Spinal cord (tissue), 10 donors: Measurements from ENCODE around the gene RAB3A. TPM values are rescaled to one million over a fixed set of nuclear protein-coding genes. Genes with fewer than 3 reads are reported as not detected.

ENCODE experiments used
- DNase-seq, 6 donors: peaks; one replicate each; pipeline versions ENCODE4 v3.0.0 to v3.0.0-alpha.2; 2013 to 2015; ENCODE audit warnings: low spot score in 6 of 6, low read depth in 4 of 6
- H3K27ac ChIP-seq: one replicate; pipeline ENCODE4 v1.5.1; 2013; ENCODE audit warnings: low read depth, low read length, control low read depth
- H3K27me3 ChIP-seq: one replicate; pipeline ENCODE4 v1.6.1; 2013; ENCODE audit warnings: low read length; ENCODE audit not compliant: control insufficient read depth, insufficient read depth
- H3K36me3 ChIP-seq: one replicate; pipeline ENCODE4 v1.6.1; 2013; ENCODE audit warnings: low read length; ENCODE audit not compliant: control insufficient read depth, insufficient read depth
- H3K4me1 ChIP-seq: one replicate; pipeline ENCODE4 v1.6.1; 2013; ENCODE audit warnings: low read length; ENCODE audit not compliant: control insufficient read depth, insufficient read depth
- H3K4me3 ChIP-seq: one replicate; pipeline ENCODE4 v1.5.1; 2013; ENCODE audit warnings: low read depth, low read length, control low read depth
- H3K9me3 ChIP-seq: one replicate; pipeline ENCODE4 v1.6.1; 2013; ENCODE audit warnings: low read length; ENCODE audit not compliant: control insufficient read depth, insufficient read depth
- WGBS: methylation state at CpG from one replicate; pipeline ENCODE4 v1.1.5; 2013; ENCODE audit warnings: missing lambda C conversion rate; ENCODE audit not compliant: insufficient coverage; 5-methylcytosine and 5-hydroxymethylcytosine counted together
- polyA plus RNA-seq, 2 donors: library from polyadenylated mRNA; unstranded; fragments of 120-200 nt; gene quantifications; one replicate each; pipeline ENCODE4 v1.2.1, GENCODE V29; 2013; ENCODE audit not compliant: insufficient read length in 2 of 2
- total RNA-seq, 2 donors: library from RNA; depleted of rRNA in 1 of 2; stranded (reverse); fragments of 120-200 nt in 1 of 2; fragments of >200 nt in 1 of 2; gene quantifications; one replicate each; pipeline versions ENCODE4 v1.2.3 to v1.2.4, GENCODE V29; 2013 to 2014
- donor health status: healthy.

The RAB3A gene
- total and polyA plus RNA-seq, 4 donors, result 26.7 to 342 (median 211) TPM

DNA sequence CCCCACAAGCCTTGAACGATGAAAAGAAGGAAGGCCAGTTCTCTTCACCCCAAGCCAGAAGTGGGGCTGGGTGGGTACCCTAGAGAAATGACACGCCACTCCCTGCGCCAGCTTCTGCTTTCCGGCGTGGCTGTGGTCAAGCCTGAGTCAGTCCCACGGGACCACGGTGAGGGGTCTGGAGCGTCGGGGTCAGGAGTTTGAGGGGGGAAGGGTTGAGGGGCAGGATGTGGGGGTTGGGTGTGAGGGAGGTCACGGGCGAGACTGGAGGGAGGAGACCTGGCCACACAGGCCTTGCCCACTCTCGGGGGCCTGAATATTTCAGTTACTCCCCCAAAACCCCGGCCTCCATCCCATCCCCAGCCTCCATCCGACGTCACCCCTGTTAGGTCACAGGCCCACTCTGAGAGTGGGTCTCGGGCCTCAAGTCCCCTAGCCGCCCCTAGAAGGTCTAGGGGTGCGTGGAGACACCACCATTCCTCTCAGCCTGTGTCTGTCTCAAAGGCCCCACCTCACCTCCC lies 30.7 kb downstream of the RAB3A start:
- no peak for DNase-seq
- peak overlapping the region; percentile 51 for H3K4me3 ChIP-seq
- peak overlapping the region; percentile 33 for H3K27ac ChIP-seq
- H3K9me3 ChIP-seq, result no peaks in the 10 kb centered on the region
- peaks cover 24% of the 10 kb centered on the region for H3K27me3 ChIP-seq
- H3K4me1 ChIP-seq, result peaks cover 14% of the 10 kb centered on the region
- 61% methylated on average over 13 of the region's 18 CpGs for WGBS
- H3K36me3 ChIP-seq, result peaks cover 35% of the 10 kb centered on the region

DNA sequence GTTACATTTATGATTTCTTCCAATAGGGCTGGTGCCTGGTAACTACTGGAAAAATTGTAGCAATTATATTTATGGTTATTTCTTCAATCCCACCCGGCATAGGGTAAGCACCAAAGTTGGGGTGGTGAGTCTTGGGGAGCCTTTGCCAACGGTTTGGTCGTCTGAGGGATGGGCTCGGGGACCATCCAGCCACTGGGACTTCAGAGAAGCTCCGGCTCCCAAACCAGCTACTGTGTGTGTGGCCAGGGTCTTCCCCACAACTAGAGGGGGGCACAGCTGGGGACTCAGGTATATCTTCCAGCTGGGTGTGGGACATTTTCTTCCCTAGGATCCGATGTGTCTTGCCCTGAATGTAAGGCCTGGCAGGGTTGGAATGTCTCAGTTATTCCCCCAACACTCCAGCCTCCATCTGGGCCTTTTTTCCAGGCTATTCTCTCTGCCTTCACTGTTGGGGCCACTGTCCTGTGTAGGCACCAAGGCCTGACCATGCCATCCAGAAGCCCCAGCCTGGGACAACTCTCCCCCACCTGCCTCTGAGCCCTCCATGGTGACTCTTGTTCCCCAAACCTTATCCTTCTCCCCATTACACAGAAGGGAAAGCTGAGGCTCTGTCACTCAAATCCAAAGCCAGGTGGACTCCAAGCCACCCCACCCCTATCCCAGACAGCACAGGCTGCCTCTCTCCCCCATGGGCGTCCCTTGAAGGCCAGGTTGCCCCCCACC lies 31.4 kb downstream of the RAB3A start:
- 83% methylated on average over 5 of the region's 7 CpGs for WGBS
- H3K36me3 ChIP-seq, result peaks cover 41% of the 10 kb centered on the region
- H3K27ac ChIP-seq, result no peak overlapping the region
- H3K4me3 ChIP-seq, result no peak overlapping the region
- H3K4me1 ChIP-seq, result peaks cover 14% of the 10 kb centered on the region
- H3K27me3 ChIP-seq, result peaks cover 24% of the 10 kb centered on the region
- no peaks in the 10 kb centered on the region for H3K9me3 ChIP-seq
- no peak for DNase-seq

DNA sequence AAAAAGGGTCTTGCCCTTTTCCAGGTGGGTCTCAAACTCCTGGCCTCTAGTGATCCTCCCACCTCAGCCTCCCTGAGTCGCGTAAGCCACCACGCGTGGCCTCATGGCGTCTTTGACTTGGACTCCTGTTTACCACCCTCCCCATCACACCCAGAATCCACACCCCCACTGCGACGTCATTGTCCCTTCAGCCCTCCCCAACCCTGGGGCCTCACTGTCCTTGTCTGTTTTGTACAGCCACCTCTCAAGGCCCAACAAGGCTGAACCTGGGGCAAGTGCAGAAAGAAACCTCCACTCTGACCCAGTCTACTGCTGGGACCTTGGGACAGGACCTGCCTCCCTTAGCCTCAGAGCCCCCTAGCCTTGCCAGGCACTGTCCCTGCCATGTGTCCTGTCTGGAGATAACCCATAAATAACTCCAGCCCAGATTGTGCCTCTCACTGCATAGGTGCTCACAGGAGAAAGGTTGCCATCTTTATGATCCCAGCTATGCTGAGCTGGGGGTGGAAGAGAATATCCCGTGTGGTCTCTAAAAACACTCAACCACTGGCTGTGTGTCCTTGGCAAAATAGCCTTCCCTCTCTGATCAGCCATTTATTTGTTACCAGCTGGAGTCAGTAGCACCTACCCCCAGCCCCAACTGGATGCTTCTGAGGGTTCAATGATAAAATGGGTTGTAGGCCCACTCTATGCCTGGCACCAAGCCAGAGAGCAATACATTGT lies 32.1 kb downstream of the RAB3A start:
- peaks cover 24% of the 10 kb centered on the region for H3K27me3 ChIP-seq
- WGBS, result 93% methylated on average over 7 of the region's 8 CpGs
- H3K4me1 ChIP-seq, result peaks cover 14% of the 10 kb centered on the region
- no peak overlapping the region for H3K4me3 ChIP-seq
- no peak for DNase-seq
- H3K27ac ChIP-seq, result no peak overlapping the region
- H3K36me3 ChIP-seq, result peaks cover 49% of the 10 kb centered on the region
- no peaks in the 10 kb centered on the region for H3K9me3 ChIP-seq

DNA sequence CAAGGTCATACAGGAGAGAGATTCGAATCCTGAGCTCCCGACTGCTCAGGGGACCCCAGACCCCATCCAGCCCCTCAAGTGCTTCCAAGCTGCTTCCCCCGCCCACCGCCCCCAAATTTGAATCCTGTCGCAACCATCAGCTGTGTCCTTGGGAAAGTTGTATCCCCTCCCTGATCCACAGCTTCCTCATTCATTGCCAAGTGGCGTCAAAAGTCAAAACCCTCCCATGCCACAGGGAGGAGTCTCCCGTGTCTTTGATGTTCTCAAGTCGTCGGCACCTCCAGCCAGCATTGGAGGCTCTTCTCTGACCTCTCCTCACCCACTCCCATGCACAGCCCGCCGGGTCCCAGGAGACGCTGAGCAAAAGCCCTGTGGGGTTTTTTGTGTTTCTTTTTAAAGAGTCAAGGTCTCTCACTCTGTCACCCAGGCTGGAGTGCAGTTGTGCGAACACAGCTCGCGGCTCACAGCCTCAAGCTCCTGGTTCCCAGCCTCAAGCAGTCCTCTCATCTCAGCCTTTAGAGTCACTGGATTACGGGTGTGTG lies 33.1 kb downstream of the RAB3A start:
- Histone ChIP-seq H3K4me3 (no peak overlapping the region), H3K4me1 (peaks cover 14% of the 10 kb centered on the region), H3K27me3 (peaks cover 24% of the 10 kb centered on the region), H3K36me3 (peaks cover 58% of the 10 kb centered on the region), H3K9me3 (no peaks in the 10 kb centered on the region), H3K27ac (no peak overlapping the region)
- DNase-seq, result no peak
- 70% methylated on average over 9 of the region's 16 CpGs for WGBS

DNA sequence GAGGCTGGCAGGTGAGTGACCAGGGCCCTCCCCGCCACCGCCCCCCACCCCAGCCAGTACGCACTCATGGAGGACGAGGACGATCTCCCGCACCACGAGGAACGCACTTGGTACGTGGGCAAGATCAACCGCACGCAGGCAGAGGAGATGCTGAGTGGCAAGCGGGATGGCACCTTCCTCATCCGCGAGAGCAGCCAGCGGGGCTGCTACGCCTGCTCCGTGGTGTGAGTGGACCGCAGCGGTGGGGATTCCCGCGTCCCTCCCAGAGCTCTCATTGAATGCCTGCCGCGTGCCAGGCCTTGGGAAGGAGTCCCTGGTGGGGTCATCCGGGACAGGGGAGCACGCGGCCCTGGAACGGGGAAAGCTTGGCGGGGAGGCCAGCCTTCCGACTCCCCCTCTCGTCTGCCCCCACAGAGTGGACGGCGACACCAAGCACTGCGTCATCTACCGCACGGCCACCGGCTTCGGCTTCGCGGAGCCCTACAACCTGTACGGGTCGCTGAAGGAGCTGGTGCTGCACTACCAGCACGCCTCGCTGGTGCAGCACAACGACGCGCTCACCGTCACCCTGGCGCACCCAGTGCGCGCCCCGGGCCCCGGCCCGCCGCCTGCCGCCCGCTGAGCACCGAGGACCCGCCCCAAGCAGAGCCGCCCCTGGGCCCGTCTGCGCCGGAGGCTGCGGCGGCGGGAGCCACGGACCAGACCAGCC lies 35.0 kb downstream of the RAB3A start:
- H3K27me3 ChIP-seq, result peaks cover 6% of the 10 kb centered on the region
- H3K36me3 ChIP-seq, result peaks cover 78% of the 10 kb centered on the region
- no peak overlapping the region for H3K27ac ChIP-seq
- no peak for DNase-seq
- no peak overlapping the region for H3K4me3 ChIP-seq
- no peaks in the 10 kb centered on the region for H3K9me3 ChIP-seq
- WGBS, result 98% methylated on average over 62 of the region's 66 CpGs
- peaks cover 8% of the 10 kb centered on the region for H3K4me1 ChIP-seq

DNA sequence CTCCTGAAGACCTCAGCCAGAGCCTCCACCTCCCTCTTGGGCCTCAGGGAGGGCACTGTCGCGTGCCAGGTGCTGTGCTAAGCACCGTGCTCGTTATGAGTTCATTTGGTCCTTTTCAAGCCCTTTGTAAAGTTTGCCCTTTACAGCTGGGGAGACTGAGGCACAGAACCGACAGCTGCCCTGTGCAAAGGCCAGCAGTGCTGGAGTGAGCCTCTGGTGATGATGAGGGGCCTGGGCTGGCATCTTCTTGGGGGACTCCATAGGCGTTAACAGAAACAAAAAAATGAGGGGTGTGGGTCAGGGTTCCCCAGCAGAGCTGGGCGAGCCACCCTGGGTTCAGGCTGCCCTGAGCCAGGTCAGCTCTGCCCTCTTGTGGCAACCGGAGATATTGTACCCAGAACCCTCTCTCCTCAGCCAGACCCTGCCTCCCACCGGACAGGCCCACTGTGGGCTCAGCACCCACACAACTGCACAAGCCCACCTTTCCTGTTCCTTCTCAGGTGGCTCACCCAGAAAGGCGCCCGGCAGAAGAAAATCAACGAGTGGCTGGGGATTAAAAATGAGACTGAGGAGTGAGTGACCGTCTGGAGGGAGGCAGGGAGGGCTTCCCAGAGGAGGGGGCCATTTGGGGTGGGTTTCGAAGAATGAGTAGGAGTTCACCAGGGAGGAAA lies 35.7 kb downstream of the RAB3A start:
- Histone ChIP-seq H3K27ac (no peak overlapping the region), H3K9me3 (no peaks in the 10 kb centered on the region)
- peak in 1 of 6 donors; percentile 9 for DNase-seq

DNA sequence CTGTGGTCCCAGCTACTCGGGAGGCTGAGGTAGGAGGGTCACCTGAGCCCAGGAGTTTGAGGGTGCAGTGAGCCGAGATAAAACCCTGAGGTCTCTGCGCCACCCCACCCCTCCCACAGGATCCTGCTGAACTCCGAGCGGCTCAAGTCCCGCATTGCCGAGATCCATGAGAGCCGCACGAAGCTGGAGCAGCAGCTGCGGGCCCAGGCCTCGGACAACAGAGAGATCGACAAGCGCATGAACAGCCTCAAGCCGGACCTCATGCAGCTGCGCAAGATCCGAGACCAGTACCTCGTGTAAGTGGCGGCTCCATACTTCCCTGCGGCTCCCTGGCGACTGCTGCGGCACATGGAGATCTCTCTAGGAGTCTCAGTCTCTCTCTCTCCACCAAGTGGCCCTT lies 36.8 kb downstream of the RAB3A start:
- no peak overlapping the region for H3K27ac ChIP-seq
- peaks cover 96% of the 10 kb centered on the region for H3K36me3 ChIP-seq
- no peak for DNase-seq
- H3K4me1 ChIP-seq, result no peaks in the 10 kb centered on the region
- 96% methylated on average over 20 of the region's 21 CpGs for WGBS
- no peaks in the 10 kb centered on the region for H3K27me3 ChIP-seq
- H3K4me3 ChIP-seq, result no peak overlapping the region
- no peaks in the 10 kb centered on the region for H3K9me3 ChIP-seq

More for the DNA sequence above, 35.7 kb downstream of the RAB3A start:
- Histone ChIP-seq H3K27me3 (no peaks in the 10 kb centered on the region), H3K4me1 (peaks cover under 1% of the 10 kb centered on the region), H3K36me3 (peaks cover 85% of the 10 kb centered on the region), H3K4me3 (no peak overlapping the region)
- 73% methylated on average over 14 of the region's 14 CpGs for WGBS

DNA sequence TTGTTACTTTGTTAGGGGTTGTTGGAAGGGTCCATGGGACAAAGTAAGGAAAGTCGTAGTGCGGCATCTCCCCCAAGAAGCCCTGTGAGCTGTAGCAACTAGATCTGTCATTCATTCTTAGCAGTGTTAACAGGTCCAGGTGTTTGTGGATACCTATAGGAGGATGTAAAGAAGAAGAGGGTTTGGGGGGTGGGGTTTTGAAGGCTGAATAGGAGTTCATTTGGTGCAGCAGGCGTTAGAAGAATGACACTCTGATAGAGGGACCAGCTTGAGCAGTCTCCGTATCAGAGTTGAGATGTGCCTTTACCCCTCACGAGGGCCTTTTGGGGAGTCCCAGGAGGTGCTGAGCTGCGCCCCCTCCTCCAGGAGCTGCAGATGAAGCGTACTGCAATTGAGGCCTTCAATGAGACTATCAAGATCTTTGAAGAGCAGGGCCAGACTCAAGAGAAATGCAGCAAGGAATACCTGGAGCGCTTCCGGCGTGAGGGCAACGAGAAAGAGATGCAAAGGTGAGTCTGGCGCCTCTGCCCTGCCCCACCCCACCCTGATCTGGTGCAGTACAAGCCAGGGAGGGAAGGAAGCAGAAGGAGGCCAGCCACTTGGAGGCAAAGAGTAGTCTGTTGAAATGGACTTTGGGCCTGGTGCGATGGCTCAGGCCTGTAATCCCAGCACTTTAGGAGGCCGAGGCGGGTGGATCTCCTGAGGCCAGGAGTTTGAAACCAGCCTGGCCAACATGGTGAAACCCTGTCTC lies 37.9 kb downstream of the RAB3A start:
- Histone ChIP-seq H3K27ac (no peak overlapping the region), H3K4me3 (no peak overlapping the region), H3K9me3 (no peaks in the 10 kb centered on the region), H3K27me3 (no peaks in the 10 kb centered on the region), H3K36me3 (peaks cover 94% of the 10 kb centered on the region), H3K4me1 (peaks cover 7% of the 10 kb centered on the region)
- DNase-seq, result no peak
- 96% methylated on average over 12 of the region's 15 CpGs for WGBS
